Bronchial epithelial cell (primary cell): Measurements from ENCODE around the gene SLC30A3. TPM values are rescaled to one million over a fixed set of nuclear protein-coding genes. Genes with fewer than 3 reads are reported as not detected.

Source experiments
- DNase-seq: peaks from one replicate; pipeline ENCODE4 v3.0.0-alpha.2; 2010; ENCODE audit warnings: low read depth
- FAIRE-seq: peaks from 2 replicates; lab custom pipeline; 2011; peaks lifted over from hg19 to GRCh38; lab: Jason Lieb, UNC
- H3K27me3 ChIP-seq: 2 replicates; pipeline ENCODE4 v1.5.1; 2011; ENCODE audit warnings: low read length; ENCODE audit not compliant: control insufficient read depth, insufficient read depth
- H3K36me3 ChIP-seq: 2 replicates; pipeline ENCODE4 v1.5.1; 2011; ENCODE audit warnings: low read length; ENCODE audit not compliant: control insufficient read depth, insufficient read depth
- H3K4me3 ChIP-seq: 2 replicates; pipeline ENCODE4 v1.5.1; 2011; ENCODE audit warnings: mild to moderate bottlenecking, low read depth, low read length, control low read depth
- total RNA-seq: library from RNA; depleted of rRNA; stranded (reverse); fragments of >200 nt; gene quantifications from 2 replicates; pipeline ENCODE4 v1.2.1, GENCODE V29; 2014
- TF ChIP-seq, protein P1 (sequence below): IDR thresholded peaks from 2 replicates; pipeline ENCODE4 v1.5.1; 2011; ENCODE audit warnings: mild to moderate bottlenecking, moderate library complexity, low read length, control low read depth, inconsistent platforms; ENCODE audit not compliant: insufficient read depth, severe bottlenecking

Gene SLC30A3
- total RNA-seq, 1 donor from 2014 or later, result not detected

DNA sequence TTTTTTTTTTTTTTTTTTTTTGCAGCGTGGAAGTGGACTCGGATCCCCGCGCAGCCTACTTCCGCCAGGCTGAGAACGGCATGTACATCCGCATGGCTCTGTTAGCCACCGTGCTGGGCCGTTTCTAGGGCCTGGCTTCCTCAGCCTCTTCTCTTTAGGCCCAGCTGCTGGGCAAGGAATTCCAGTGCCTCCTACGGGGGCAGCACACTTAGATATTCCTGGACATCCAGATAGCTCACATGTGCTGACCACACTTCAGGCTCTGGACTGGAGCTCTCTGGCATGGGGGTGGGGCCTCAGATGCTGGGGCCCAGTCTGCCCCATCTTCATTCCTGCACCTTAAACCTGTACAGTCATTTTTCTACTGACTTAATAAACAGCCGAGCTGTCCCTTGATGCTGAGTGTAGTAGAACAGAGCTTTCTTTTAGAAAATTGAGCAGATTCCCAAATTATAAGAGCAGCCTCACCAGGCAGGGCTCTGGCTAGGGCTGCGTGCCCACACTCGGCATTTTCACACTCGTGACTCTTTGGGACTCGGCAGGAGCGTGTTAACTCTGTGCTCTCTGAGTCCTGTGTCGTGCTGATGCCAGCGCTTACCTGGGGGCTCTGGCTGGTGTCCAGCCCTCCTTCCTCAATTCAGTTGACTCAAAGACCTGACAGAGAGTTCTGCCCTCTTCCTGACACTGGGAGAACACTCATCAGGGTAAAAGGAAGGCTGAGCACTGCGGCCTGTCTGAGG lies 19.3 kb downstream of the SLC30A3 start:
- FAIRE-seq (no peak), DNase-seq (no peak)
- peaks cover 37% of the 10 kb centered on the region for H3K36me3 ChIP-seq
- TF ChIP-seq, protein P1, sequence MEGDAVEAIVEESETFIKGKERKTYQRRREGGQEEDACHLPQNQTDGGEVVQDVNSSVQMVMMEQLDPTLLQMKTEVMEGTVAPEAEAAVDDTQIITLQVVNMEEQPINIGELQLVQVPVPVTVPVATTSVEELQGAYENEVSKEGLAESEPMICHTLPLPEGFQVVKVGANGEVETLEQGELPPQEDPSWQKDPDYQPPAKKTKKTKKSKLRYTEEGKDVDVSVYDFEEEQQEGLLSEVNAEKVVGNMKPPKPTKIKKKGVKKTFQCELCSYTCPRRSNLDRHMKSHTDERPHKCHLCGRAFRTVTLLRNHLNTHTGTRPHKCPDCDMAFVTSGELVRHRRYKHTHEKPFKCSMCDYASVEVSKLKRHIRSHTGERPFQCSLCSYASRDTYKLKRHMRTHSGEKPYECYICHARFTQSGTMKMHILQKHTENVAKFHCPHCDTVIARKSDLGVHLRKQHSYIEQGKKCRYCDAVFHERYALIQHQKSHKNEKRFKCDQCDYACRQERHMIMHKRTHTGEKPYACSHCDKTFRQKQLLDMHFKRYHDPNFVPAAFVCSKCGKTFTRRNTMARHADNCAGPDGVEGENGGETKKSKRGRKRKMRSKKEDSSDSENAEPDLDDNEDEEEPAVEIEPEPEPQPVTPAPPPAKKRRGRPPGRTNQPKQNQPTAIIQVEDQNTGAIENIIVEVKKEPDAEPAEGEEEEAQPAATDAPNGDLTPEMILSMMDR, result no peak
- no peak overlapping the region for H3K4me3 ChIP-seq
- no peaks in the 10 kb centered on the region for H3K27me3 ChIP-seq

DNA sequence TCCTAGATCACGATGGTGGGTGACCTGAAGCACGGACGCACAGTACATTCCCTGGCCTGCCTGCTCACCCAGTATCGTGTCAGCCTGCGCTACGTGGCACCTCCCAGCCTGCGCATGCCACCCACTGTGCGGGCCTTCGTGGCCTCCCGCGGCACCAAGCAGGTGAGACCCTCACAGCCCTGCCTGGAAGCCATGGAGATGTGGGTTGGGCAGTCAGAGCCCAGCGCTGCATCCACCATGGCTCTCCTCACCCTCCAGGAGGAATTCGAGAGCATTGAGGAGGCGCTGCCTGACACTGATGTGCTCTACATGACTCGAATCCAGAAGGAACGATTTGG lies 20.3 kb downstream of the SLC30A3 start:
- peaks cover 44% of the 10 kb centered on the region for H3K36me3 ChIP-seq
- FAIRE-seq, result no peak
- TF ChIP-seq, protein P1, result no peak
- H3K4me3 ChIP-seq, result no peak overlapping the region
- no peaks in the 10 kb centered on the region for H3K27me3 ChIP-seq
- no peak for DNase-seq

GRCh38 chr2:27241761-27242613 lies 20.9 kb downstream of the SLC30A3 start:
- TF ChIP-seq, protein P1, result no peak
- H3K27me3 ChIP-seq, result no peaks in the 10 kb centered on the region
- H3K4me3 ChIP-seq, result no peak overlapping the region
- H3K36me3 ChIP-seq, result peaks cover 48% of the 10 kb centered on the region
- FAIRE-seq (peak; percentile 18), DNase-seq (no peak)

DNA sequence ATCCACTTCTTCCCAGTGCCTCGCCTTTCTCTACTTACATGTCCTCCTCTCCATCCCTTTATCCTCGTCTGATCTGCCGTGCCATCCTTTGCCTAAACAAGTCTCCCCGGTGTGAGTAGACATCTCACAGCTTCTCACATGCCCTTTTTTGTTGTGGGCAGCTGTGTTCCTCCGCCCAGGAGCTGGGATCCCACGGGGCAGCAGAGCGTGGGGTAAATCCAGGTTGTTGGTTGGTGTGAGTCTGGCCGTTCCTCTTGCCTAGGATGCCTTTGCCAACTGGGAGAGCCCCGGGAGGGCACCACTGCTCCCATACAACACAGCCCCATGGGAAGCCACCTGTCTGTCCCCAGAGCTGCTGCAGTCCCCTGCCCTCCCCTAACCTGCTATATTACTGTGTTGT lies 22.4 kb downstream of the SLC30A3 start:
- DNase-seq (no peak), FAIRE-seq (no peak)
- Histone ChIP-seq H3K36me3 (peaks cover 58% of the 10 kb centered on the region), H3K4me3 (no peak overlapping the region), H3K27me3 (no peaks in the 10 kb centered on the region)
- TF ChIP-seq, protein P1, result no peak

- Histone ChIP-seq H3K36me3 (peaks cover 65% of the 10 kb centered on the region), H3K4me3 (no peak overlapping the region), H3K27me3 (no peaks in the 10 kb centered on the region)
- FAIRE-seq, result no peak
- TF ChIP-seq, protein P1, result no peak
- DNase-seq, result no peak
Measured at GRCh38 chr2:27238976-27239375, 23.9 kb downstream of the SLC30A3 start.
